WERI-Rb-1 (cell line): ENCODE measurements around the gene MNDA.

Experiments used
- DNase-seq: peaks from one replicate; pipeline ENCODE4 v3.0.0-alpha.2; 2020
- H3K27ac ChIP-seq: fragments of 250-450 bp; sonication (Bioruptor Pico); 2 replicates; pipeline ENCODE4 v1.5.1; 2020; ENCODE audit warnings: mild to moderate bottlenecking, moderate library complexity
- H3K27me3 ChIP-seq: fragments of 250-450 bp; sonication (Bioruptor Pico); 2 replicates; pipeline ENCODE4 v1.5.1; 2021; ENCODE audit warnings: mild to moderate bottlenecking, low read depth, moderate library complexity; ENCODE audit not compliant: insufficient read depth, severe bottlenecking
- H3K36me3 ChIP-seq: fragments of 250-450 bp; sonication (Bioruptor Pico); 2 replicates; pipeline ENCODE4 v1.5.1; 2020; ENCODE audit warnings: mild to moderate bottlenecking, moderate library complexity
- H3K4me3 ChIP-seq: 2 replicates; pipeline ENCODE4 v1.5.1; 2011; ENCODE audit warnings: low read depth, mild to moderate bottlenecking, control low read depth, low read length
- H3K9me3 ChIP-seq: fragments of 250-450 bp; sonication (Bioruptor Pico); 2 replicates; pipeline ENCODE4 v1.5.1; 2021; ENCODE audit warnings: mild to moderate bottlenecking, moderate library complexity; ENCODE audit not compliant: severe bottlenecking
- CTCF ChIP-seq: IDR thresholded peaks from 2 replicates; pipeline ENCODE4 v1.5.1; 2011; ENCODE audit warnings: low read depth, mild to moderate bottlenecking, control low read depth, inconsistent platforms, low read length

The MNDA gene

GRCh38 chr1:158819461-158820443 is 11.4 kb upstream of the MNDA start:
- no peak overlapping the region for H3K4me3 ChIP-seq
- DNase-seq = no peak
- H3K9me3 ChIP-seq = no peaks in the 10 kb centered on the region

GRCh38 chr1:158821723-158822122 is 9.4 kb upstream of the MNDA start:
- H3K27ac ChIP-seq = no peak overlapping the region
- TF ChIP-seq CTCF = no peak
- DNase-seq = no peak

More at GRCh38 chr1:158819461-158820443, 11.4 kb upstream of the MNDA start:
- no peak for TF ChIP-seq CTCF
- Histone ChIP-seq H3K27ac (no peak overlapping the region), H3K27me3 (peaks cover 44% of the 10 kb centered on the region), H3K36me3 (no peaks in the 10 kb centered on the region)

DNA sequence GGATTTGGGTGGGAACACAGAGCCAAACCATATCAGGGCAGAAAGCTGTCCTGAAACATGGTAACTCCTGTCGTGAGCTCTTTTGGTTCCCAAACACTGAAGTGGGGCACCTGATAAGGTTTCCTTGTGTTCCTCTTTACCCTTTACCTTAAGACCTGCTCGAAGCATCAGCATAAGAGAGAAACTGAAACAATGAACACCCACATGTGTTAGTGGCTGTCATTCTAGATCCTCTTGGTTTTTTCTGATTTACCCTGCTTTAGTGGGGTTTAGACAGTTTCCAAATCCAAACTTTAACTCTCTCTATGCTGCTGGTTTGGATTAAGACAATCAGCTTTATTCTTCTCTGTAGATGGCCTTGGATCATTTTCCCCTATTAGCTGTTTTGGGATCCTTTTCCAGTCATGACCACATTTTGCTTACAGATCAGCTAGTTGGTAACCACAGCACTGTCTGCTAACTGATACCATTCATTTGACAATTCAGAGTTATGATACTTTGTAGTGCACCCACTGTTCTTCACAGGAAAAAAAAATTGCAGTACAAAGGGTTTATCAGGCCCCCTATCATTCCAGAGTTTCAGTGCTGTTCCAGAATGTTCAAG is 975 bp upstream of the MNDA start:
- H3K36me3 ChIP-seq = no peaks in the 10 kb centered on the region
- no peak for DNase-seq
- TF ChIP-seq CTCF = no peak
- peaks cover 2% of the 10 kb centered on the region for H3K9me3 ChIP-seq
- peaks cover 42% of the 10 kb centered on the region for H3K27me3 ChIP-seq
- H3K27ac ChIP-seq = no peak overlapping the region
- no peak overlapping the region for H3K4me3 ChIP-seq

More at GRCh38 chr1:158821723-158822122, 9.4 kb upstream of the MNDA start:
- H3K9me3 ChIP-seq = no peaks in the 10 kb centered on the region
- H3K36me3 ChIP-seq = no peaks in the 10 kb centered on the region
- no peak overlapping the region for H3K4me3 ChIP-seq
- H3K27me3 ChIP-seq = peaks cover 37% of the 10 kb centered on the region

DNA sequence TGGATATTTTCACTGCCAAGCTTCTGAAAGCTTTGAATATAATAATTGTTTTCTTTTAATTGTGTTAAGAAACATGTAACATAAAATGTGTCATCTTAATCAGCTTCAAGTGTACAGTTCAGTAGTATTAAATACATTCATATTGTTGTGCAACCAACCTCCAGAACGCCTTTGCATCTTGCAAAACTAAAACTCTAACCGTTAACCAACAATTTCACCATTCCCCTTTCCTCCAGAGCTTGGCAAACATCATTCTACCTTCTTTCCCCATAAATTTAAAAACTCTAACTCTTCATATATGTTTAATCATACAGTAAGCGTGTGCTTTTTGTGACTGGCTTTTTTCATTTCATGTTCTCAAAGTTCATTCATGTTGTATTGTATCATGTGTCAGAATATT is 2.1 kb downstream of the MNDA start:
- TF ChIP-seq CTCF = no peak
- no peak overlapping the region for H3K27ac ChIP-seq
- DNase-seq = no peak
- H3K27me3 ChIP-seq = peaks cover 42% of the 10 kb centered on the region
- peaks cover 2% of the 10 kb centered on the region for H3K9me3 ChIP-seq
- H3K36me3 ChIP-seq = no peaks in the 10 kb centered on the region
- H3K4me3 ChIP-seq = no peak overlapping the region

GRCh38 chr1:158836038-158836437 is 4.9 kb downstream of the MNDA start:
- H3K36me3 ChIP-seq = no peaks in the 10 kb centered on the region
- H3K27me3 ChIP-seq = peaks cover 38% of the 10 kb centered on the region
- no peak overlapping the region for H3K27ac ChIP-seq
- H3K9me3 ChIP-seq = no peaks in the 10 kb centered on the region
- TF ChIP-seq CTCF = no peak
- no peak for DNase-seq
- no peak overlapping the region for H3K4me3 ChIP-seq
